Measurements from ENCODE around the gene SSH2.

The SSH2 gene

GRCh38 chr17:29776026-29776425 is 154.0 kb downstream of the SSH2 start:
- no peak for DNase-seq

DNA sequence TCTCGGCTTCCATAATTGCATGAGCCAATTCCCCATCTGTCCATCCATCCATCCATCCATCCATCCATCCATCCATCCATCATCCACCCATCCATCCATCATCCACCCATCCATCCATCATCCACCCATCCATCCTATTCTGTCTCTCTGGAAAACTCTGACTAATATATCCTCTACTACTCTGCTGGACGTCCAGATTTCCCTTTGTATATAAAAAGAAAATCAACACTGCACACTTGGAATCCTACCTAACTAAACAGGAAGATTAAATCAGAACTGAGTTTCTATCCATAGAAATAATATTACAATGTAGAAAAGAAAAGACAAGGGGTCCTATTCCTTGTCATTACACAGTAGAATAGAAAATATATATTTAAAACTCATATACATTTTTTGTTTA is 157.0 kb downstream of the SSH2 start:
- no peak for DNase-seq

DNA sequence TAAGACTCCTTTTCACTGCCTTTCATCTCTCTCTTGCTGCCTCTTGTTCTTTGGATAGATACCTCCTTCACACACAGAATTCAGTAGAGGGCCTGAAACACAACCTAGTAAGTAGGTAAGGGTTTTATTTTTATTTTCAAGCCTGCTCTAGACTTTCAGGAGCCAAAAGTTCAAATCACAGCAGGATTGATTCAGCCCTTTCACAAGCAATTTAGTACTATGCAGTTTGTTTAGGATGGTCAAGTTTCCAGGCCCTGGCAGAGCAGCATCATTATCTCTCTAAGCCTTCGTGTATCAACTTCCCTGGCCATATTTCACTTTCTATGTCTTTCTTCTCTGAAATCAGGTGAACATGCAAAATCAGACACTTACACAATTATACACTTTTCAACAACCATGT is 158.5 kb downstream of the SSH2 start:
- DNase-seq: no peak

- DNase-seq: no peak
Measured at GRCh38 chr17:29769225-29769624, 160.8 kb downstream of the SSH2 start.

DNA sequence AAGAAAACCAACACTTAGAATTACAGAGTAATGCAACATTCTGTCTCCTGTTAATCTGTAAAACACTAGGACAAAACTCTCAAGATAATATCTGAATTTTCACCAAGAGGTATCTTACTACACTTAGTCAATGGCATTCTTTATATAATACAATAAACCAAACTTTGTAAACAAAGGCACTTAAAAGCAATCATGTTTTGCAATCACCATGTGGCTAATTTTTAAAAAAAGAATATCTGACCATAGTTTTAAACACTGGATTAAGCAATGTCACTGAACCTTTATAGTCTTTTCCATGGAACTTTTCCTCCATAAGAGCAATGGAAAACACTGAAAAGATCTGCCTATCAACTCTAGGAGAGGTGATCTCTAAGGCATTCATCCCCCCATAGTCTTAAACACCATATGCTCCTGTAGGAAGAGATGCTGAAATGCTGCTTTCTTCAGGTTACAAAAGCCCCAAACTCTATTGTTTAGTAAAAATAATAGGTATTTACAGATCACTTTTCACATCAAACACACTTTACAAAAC is 163.2 kb downstream of the SSH2 start:
- no peak for DNase-seq

- no peak for DNase-seq
Measured at GRCh38 chr17:29764748-29765147, 165.3 kb downstream of the SSH2 start.

DNA sequence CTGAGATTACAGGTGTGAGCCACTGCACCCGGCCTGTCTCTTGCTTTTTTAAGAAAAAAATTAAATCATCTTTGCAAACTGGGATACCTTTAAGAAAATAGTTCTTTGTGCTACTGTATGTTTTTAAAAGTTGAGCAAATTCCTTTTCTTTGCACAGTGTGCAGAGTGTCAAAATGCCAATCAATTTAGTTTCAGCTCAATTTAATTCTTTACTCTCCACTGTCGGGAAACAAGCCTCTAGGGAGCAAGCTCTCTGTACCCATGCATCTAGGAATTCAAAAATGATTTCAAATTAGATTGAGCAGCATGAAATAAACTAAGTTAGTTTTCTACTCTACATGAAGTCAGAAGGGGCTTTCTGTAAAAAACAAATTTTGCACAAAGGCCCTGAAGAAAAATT is 165.8 kb downstream of the SSH2 start:
- no peak for DNase-seq

DNA sequence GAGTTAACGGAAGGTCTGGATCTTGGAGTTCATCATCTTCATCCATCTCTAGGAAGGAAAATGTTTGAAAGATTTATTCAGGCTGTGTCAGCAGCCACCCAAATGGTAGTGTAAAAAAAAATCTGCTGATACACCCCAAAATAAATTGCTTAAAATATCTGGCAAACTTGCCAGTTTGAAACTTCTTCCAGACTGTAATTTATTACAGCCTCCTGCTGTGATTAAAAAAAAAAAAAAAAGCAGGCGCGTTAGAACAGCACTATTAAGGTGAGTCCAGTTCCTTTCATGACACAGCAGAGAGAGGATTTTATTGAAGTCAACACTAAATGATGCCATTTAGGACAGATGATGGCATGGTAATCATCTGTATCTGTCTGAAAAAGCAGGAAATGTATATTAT is 166.8 kb downstream of the SSH2 start:
- no peak for DNase-seq

DNA sequence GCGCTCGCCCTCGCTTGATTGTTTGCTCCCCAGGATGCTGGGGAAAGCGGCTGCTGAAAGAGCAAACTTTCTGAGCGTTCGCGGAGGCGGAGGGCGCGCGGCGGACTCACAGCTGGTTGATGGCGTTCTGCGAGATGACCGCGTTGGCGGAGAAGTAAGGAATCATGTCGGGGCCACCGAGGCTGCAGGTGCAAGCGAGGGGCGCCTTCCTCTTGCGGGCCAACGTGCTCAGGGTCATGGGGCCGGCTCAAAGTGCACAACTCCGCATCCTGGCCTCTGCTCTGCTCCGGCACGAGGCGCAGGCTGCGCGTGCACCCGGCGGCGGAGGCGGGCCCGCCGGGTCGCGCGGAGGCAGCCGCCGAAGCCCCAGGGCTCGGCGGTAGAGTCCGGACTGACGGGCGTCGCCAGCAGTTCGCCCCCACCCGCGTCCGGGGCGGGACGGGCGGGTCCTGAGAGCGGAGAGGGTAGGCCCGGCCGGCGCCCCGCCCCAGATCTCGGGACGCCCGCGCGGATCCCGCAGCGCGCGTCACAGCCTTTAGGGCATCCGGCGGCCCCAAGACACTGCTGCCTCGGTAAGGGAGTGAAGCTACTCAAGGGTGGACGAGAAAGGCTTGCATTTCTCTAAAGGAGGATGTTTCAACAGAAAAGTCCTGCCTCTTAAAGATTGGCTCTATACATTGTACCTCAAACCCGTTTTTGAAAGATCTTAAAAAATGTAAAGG is 168.8 kb downstream of the SSH2 start:
- peak; percentile 71 to 80 for DNase-seq

- DNase-seq: peak in 1 of 2 donors; percentile 23
Measured at GRCh38 chr17:29760279-29761039, 169.6 kb downstream of the SSH2 start.

- no peak for DNase-seq
Measured at GRCh38 chr17:29758255-29758654, 171.8 kb downstream of the SSH2 start.

DNA sequence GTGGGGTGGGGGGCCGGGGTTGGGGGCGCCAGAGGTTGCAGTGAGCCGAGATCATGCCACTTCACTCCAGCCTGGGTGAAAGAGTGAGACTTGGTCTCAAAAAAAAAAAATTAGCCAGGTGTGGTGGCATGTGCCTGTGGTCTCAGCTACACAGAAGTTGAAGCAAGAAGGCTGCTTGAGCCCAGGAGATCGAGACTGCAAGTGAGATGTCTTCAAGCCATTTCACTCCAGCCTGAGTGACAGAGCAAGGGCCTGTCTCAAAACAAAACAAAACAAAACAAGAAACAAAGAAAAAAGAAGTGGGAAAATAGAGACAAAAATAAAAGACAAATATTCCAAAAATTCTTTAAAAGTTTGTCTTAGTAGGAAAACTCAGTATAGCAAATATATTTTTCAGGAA is 172.2 kb downstream of the SSH2 start:
- DNase-seq: no peak

DNA sequence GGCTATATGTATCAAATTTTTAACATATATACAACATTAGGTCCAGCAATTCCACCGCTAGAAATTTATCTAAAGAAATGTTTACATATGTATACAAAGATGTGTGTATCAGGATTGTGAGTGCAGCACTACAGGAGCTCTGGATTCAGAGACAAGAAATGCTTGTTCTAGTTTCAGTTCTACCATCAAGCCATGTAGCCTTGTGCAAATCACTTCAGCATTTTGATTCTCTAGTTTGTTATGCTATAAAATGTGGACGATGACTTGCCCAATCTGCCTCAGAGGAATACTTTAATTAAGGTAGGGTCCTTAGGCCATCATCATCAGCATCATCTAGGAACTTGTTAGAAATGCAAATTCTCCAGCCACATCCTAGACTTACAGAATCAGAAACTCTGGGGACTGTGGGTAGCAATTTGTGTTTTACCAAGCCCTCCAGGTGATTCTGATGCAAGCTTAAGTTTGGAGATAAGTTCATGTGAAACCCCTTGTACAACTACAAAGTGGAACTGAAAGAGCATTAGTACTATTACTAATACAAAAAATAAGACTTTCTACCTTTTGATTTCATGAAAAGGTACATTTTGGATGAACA is 176.1 kb downstream of the SSH2 start:
- DNase-seq: no peak

GRCh38 chr17:29749045-29749825 is 180.8 kb downstream of the SSH2 start:
- no peak for DNase-seq

DNA sequence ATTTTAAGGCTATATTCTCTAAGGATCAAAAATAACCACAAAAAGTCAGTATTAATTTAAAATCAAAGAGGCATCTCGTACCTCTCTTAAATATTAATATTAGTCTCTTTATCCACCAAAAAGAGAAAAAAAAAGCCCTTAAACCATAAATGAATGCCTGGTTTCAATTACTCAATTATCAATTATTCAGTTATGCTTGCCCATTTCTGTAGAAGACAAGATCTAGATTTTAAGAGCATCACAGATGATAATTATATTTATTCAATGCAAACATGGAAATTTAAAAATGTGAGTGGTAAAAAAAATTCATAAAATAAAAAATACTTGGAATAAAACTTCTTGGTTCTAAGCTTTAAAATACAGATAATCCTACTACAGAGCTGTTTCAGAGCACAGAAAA is 181.6 kb downstream of the SSH2 start:
- DNase-seq: no peak

DNA sequence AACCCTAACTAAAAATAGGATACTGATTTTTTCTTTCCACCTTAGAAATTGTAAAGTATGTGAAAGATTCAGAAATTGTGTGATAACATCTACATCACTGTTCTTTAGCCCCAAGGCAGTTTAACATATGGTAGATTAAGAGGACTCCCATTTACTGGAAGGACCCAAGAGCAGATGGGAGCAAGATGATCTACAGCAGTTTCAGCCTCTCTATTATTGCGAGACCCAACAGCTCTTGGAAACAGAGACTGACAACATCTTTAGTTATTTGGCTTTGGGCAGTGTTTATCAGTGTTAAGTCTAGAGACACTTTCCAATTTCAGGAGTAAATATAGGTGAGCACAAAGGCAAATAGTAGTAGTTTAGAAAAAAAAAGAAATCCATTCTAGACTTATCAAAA is 182.4 kb downstream of the SSH2 start:
- DNase-seq: no peak

DNA sequence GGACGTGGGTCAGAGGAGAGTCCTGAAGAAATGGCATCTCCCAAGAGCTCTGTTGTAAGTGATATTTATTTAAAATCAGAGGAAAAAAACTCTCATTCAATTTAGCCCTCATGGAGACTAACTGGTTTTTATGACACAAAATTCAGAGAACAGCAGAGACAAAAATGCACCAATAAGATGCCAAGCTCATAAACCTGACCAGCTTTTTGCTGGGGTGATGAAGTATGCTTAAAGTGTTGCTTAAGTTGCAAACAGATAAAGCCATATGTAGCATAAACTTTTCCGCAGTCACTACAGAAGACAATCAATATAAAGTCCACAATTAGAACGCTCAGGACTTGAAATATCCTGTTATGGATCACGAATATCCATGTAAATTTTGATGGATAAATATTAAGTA is 183.4 kb downstream of the SSH2 start:
- DNase-seq: no peak

- no peak for DNase-seq
Measured at GRCh38 chr17:29744121-29744520, 185.9 kb downstream of the SSH2 start.

- DNase-seq: no peak
Measured at GRCh38 chr17:29742210-29742513, 187.9 kb downstream of the SSH2 start.

GRCh38 chr17:29740017-29740416 is 190.0 kb downstream of the SSH2 start:
- DNase-seq: no peak

DNA sequence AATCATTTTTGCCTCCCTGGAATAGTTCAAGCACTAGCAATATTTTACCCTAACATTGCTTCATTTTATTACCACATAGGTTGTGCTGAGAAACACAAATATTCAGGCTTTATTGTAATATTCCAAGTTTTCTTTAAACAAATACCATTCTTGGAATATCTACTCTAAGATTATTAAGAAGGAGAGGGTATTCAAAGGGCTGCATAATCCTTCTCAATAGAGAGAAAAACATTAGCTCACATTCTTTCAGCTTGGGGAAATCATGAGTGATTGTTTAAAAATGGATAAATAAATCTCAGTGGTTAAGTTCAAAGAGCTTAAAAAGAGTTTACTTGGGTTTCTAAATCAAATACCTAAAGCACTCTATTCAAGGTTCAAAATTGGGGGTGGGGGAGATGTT is 195.4 kb downstream of the SSH2 start:
- no peak for DNase-seq

GRCh38 chr17:29733166-29733565 is 196.9 kb downstream of the SSH2 start:
- peak in 1 of 2 donors; percentile 4 for DNase-seq

DNA sequence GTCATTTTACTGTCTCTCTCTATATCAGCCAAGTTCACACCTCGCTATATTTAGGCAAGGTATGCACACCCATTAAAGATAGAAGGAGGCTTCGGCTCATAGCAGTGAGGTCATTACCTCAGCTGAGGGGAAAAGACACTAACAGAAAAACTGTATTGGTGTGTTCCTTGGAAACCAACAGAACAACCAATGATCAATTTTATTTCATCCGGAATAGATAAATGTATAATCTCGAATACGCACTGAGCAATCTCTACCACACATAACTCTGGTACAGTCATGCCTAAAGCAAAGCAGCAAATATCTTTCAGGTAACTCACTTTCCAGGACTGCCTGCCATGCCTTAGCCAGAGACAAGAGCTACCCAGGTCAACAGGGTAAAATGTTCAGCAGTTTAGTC is 197.4 kb downstream of the SSH2 start:
- no peak for DNase-seq

Measured in bone marrow (tissue), 2 donors.